Measurements from ENCODE around the gene MBNL1.
A peak's percentile ranks its signal among the peaks of the same experiment; 100 is the strongest.

Gene MBNL1

GRCh38 chr3:152314677-152315353 is 46.1 kb downstream of the MBNL1 start:
- H3K4me1 ChIP-seq (ENCODE audit: control insufficient read depth in 5 of 5, insufficient read depth in 5 of 5, low read length in 5 of 5): peaks cover 0 to 30% (median 29%) of the 10 kb centered on the region in 5 donors
- H3K4me3 ChIP-seq (ENCODE audit: low read depth in 1 of 5, low read length in 5 of 5): no peak overlapping the region
- H3K9ac ChIP-seq (ENCODE audit: low read length in 5 of 5): peak overlapping the region in 1 of 5 donors; percentile 46
- H3K36me3 ChIP-seq (ENCODE audit: control insufficient read depth in 5 of 5, insufficient read depth in 5 of 5, low read length in 5 of 5): no peaks in the 10 kb centered on the region
- H3K27ac ChIP-seq (ENCODE audit: low read depth, low read length): peak overlapping the region; percentile 59
- H3K27me3 ChIP-seq (ENCODE audit: control insufficient read depth in 5 of 5, insufficient read depth in 4 of 5, low read length in 5 of 5): no peaks in the 10 kb centered on the region
- no peaks in the 10 kb centered on the region for H3K9me3 ChIP-seq (ENCODE audit: control insufficient read depth in 5 of 5, low read length in 5 of 5)

GRCh38 chr3:152315623-152316022 is 46.9 kb downstream of the MBNL1 start:
- peaks cover 2 to 38% (median 31%) of the 10 kb centered on the region in 5 donors for H3K4me1 ChIP-seq (ENCODE audit: control insufficient read depth in 5 of 5, insufficient read depth in 5 of 5, low read length in 5 of 5)
- H3K27ac ChIP-seq (ENCODE audit: low read depth, low read length): peak overlapping the region; percentile 59
- no peak overlapping the region for H3K4me3 ChIP-seq (ENCODE audit: low read depth in 1 of 5, low read length in 5 of 5)

GRCh38 chr3:152316318-152316717 is 47.6 kb downstream of the MBNL1 start:
- peaks cover 2 to 45% (median 36%) of the 10 kb centered on the region in 5 donors for H3K4me1 ChIP-seq (ENCODE audit: control insufficient read depth in 5 of 5, insufficient read depth in 5 of 5, low read length in 5 of 5)
- H3K27me3 ChIP-seq (ENCODE audit: control insufficient read depth in 5 of 5, insufficient read depth in 4 of 5, low read length in 5 of 5): no peaks in the 10 kb centered on the region
- no peak overlapping the region for H3K4me3 ChIP-seq (ENCODE audit: low read depth in 1 of 5, low read length in 5 of 5)
- H3K27ac ChIP-seq (ENCODE audit: low read depth, low read length): peak overlapping the region; percentile 59
- H3K36me3 ChIP-seq (ENCODE audit: control insufficient read depth in 5 of 5, insufficient read depth in 5 of 5, low read length in 5 of 5): no peaks in the 10 kb centered on the region
- no peaks in the 10 kb centered on the region for H3K9me3 ChIP-seq (ENCODE audit: control insufficient read depth in 5 of 5, low read length in 5 of 5)
- H3K9ac ChIP-seq (ENCODE audit: low read length in 5 of 5): peak overlapping the region in 1 of 5 donors; percentile 39

More at GRCh38 chr3:152315623-152316022, 46.9 kb downstream of the MBNL1 start:
- Histone ChIP-seq H3K27me3 (ENCODE audit: control insufficient read depth in 5 of 5, insufficient read depth in 4 of 5, low read length in 5 of 5) (no peaks in the 10 kb centered on the region), H3K9me3 (ENCODE audit: control insufficient read depth in 5 of 5, low read length in 5 of 5) (no peaks in the 10 kb centered on the region), H3K9ac (ENCODE audit: low read length in 5 of 5) (peak overlapping the region in 1 of 5 donors; percentile 46), H3K36me3 (ENCODE audit: control insufficient read depth in 5 of 5, insufficient read depth in 5 of 5, low read length in 5 of 5) (no peaks in the 10 kb centered on the region)

- H3K4me1 ChIP-seq (ENCODE audit: control insufficient read depth in 5 of 5, insufficient read depth in 5 of 5, low read length in 5 of 5): peaks cover 2 to 53% (median 42%) of the 10 kb centered on the region in 5 donors
- H3K36me3 ChIP-seq (ENCODE audit: control insufficient read depth in 5 of 5, insufficient read depth in 5 of 5, low read length in 5 of 5): no peaks in the 10 kb centered on the region
- no peaks in the 10 kb centered on the region for H3K27me3 ChIP-seq (ENCODE audit: control insufficient read depth in 5 of 5, insufficient read depth in 4 of 5, low read length in 5 of 5)
- H3K9ac ChIP-seq (ENCODE audit: low read length in 5 of 5): no peak overlapping the region
- H3K27ac ChIP-seq (ENCODE audit: low read depth, low read length): peak overlapping the region; percentile 59
- no peaks in the 10 kb centered on the region for H3K9me3 ChIP-seq (ENCODE audit: control insufficient read depth in 5 of 5, low read length in 5 of 5)
- no peak overlapping the region for H3K4me3 ChIP-seq (ENCODE audit: low read depth in 1 of 5, low read length in 5 of 5)
Observed at GRCh38 chr3:152317184-152317583, 48.5 kb downstream of the MBNL1 start.

- Histone ChIP-seq H3K36me3 (ENCODE audit: control insufficient read depth in 5 of 5, insufficient read depth in 5 of 5, low read length in 5 of 5) (no peaks in the 10 kb centered on the region), H3K27ac (ENCODE audit: low read depth, low read length) (peak overlapping the region; percentile 59), H3K4me3 (ENCODE audit: low read depth in 1 of 5, low read length in 5 of 5) (no peak overlapping the region), H3K9me3 (ENCODE audit: control insufficient read depth in 5 of 5, low read length in 5 of 5) (no peaks in the 10 kb centered on the region), H3K4me1 (ENCODE audit: control insufficient read depth in 5 of 5, insufficient read depth in 5 of 5, low read length in 5 of 5) (peaks cover 6 to 61% (median 50%) of the 10 kb centered on the region in 5 donors), H3K9ac (ENCODE audit: low read length in 5 of 5) (no peak overlapping the region), H3K27me3 (ENCODE audit: control insufficient read depth in 5 of 5, insufficient read depth in 4 of 5, low read length in 5 of 5) (no peaks in the 10 kb centered on the region)
Observed at GRCh38 chr3:152317956-152318355, 49.2 kb downstream of the MBNL1 start.

GRCh38 chr3:152318512-152318911 is 49.8 kb downstream of the MBNL1 start:
- H3K27ac ChIP-seq (ENCODE audit: low read depth, low read length): peak overlapping the region; percentile 35
- H3K36me3 ChIP-seq (ENCODE audit: control insufficient read depth in 5 of 5, insufficient read depth in 5 of 5, low read length in 5 of 5): no peaks in the 10 kb centered on the region

GRCh38 chr3:152319256-152319655 is 50.5 kb downstream of the MBNL1 start:
- Histone ChIP-seq H3K9me3 (ENCODE audit: control insufficient read depth in 5 of 5, low read length in 5 of 5) (no peaks in the 10 kb centered on the region), H3K27me3 (ENCODE audit: control insufficient read depth in 5 of 5, insufficient read depth in 4 of 5, low read length in 5 of 5) (no peaks in the 10 kb centered on the region), H3K36me3 (ENCODE audit: control insufficient read depth in 5 of 5, insufficient read depth in 5 of 5, low read length in 5 of 5) (no peaks in the 10 kb centered on the region), H3K27ac (ENCODE audit: low read depth, low read length) (peak overlapping the region; percentile 35), H3K4me1 (ENCODE audit: control insufficient read depth in 5 of 5, insufficient read depth in 5 of 5, low read length in 5 of 5) (peaks cover 6 to 68% (median 59%) of the 10 kb centered on the region in 5 donors), H3K4me3 (ENCODE audit: low read depth in 1 of 5, low read length in 5 of 5) (no peak overlapping the region), H3K9ac (ENCODE audit: low read length in 5 of 5) (no peak overlapping the region)

More at GRCh38 chr3:152318512-152318911, 49.8 kb downstream of the MBNL1 start:
- H3K27me3 ChIP-seq (ENCODE audit: control insufficient read depth in 5 of 5, insufficient read depth in 4 of 5, low read length in 5 of 5): no peaks in the 10 kb centered on the region
- no peak overlapping the region for H3K4me3 ChIP-seq (ENCODE audit: low read depth in 1 of 5, low read length in 5 of 5)
- peaks cover 6 to 67% (median 53%) of the 10 kb centered on the region in 5 donors for H3K4me1 ChIP-seq (ENCODE audit: control insufficient read depth in 5 of 5, insufficient read depth in 5 of 5, low read length in 5 of 5)
- H3K9me3 ChIP-seq (ENCODE audit: control insufficient read depth in 5 of 5, low read length in 5 of 5): no peaks in the 10 kb centered on the region
- no peak overlapping the region for H3K9ac ChIP-seq (ENCODE audit: low read length in 5 of 5)

- Histone ChIP-seq H3K36me3 (ENCODE audit: control insufficient read depth in 5 of 5, insufficient read depth in 5 of 5, low read length in 5 of 5) (no peaks in the 10 kb centered on the region), H3K9me3 (ENCODE audit: control insufficient read depth in 5 of 5, low read length in 5 of 5) (no peaks in the 10 kb centered on the region), H3K9ac (ENCODE audit: low read length in 5 of 5) (peak overlapping the region in 1 of 5 donors; percentile 20), H3K27ac (ENCODE audit: low read depth, low read length) (peak overlapping the region; percentile 77), H3K4me1 (ENCODE audit: control insufficient read depth in 5 of 5, insufficient read depth in 5 of 5, low read length in 5 of 5) (peaks cover 6 to 68% (median 57%) of the 10 kb centered on the region in 5 donors), H3K4me3 (ENCODE audit: low read depth in 1 of 5, low read length in 5 of 5) (no peak overlapping the region), H3K27me3 (ENCODE audit: control insufficient read depth in 5 of 5, insufficient read depth in 4 of 5, low read length in 5 of 5) (no peaks in the 10 kb centered on the region)
Observed at GRCh38 chr3:152319831-152320617, 51.3 kb downstream of the MBNL1 start.

- Histone ChIP-seq H3K36me3 (ENCODE audit: control insufficient read depth in 5 of 5, insufficient read depth in 5 of 5, low read length in 5 of 5) (peaks cover 0 to 4% (median 0%) of the 10 kb centered on the region in 5 donors), H3K27me3 (ENCODE audit: control insufficient read depth in 5 of 5, insufficient read depth in 4 of 5, low read length in 5 of 5) (no peaks in the 10 kb centered on the region), H3K9ac (ENCODE audit: low read length in 5 of 5) (no peak overlapping the region), H3K9me3 (ENCODE audit: control insufficient read depth in 5 of 5, low read length in 5 of 5) (no peaks in the 10 kb centered on the region), H3K27ac (ENCODE audit: low read depth, low read length) (peak overlapping the region; percentile 77), H3K4me3 (ENCODE audit: low read depth in 1 of 5, low read length in 5 of 5) (no peak overlapping the region), H3K4me1 (ENCODE audit: control insufficient read depth in 5 of 5, insufficient read depth in 5 of 5, low read length in 5 of 5) (peaks cover 6 to 62% (median 45%) of the 10 kb centered on the region in 5 donors)
Observed at GRCh38 chr3:152321200-152321954, 52.6 kb downstream of the MBNL1 start.

Data from subcutaneous abdominal adipose tissue (tissue), 5 donors.